GM19035 (cell line): Measurements from ENCODE around the gene RUVBL2.

ENCODE experiments used
- ATAC-seq: cut with Tn5 transposase; IDR thresholded peaks from one replicate; pipeline ENCODE4 v1.9.1; 2021; ENCODE audit not compliant: unreplicated experiment

RUVBL2 gene

DNA sequence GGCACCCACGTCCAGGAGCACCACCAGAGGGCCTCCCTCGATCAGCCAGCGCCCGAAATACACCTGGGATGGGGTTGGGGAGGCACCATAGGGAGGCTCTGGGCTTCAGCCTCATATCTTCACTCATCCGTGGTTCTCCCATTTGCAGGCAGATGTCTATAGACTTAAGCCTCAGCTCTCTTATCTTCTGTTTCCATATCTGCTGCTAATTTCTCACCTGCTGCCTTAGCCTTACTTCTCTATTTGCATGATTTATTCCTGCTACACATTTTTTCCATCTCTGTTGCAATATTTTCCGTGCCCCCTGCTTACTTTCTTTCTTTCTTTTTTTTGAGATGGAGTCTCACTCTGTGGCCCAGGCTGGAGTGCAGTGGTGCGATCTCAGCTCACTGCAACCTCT lies 6.4 kb upstream of the RUVBL2 start:
- ATAC-seq: no peak

DNA sequence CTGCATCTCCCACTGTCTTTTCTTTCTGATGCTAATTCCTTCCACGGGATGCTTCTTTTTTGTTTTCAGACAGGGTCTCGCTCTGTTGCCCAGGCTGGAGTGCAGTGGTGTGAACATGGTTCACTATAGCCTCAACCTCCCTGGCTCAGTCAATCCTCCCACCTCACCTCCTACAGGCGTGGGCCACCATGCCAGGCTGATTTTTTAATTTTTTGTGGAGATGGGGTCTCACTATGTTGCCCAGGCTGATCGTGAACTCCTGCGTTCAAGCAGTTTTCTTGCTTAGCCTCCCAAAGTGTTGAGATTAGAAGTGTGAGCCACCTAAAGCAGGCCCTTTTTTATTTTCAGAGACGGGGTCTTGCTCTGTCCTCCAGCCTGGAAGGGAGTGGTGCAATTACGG lies 5.4 kb upstream of the RUVBL2 start:
- ATAC-seq: no peak

- ATAC-seq: no peak
Observed at GRCh38 chr19:48988860-48989259, 4.8 kb upstream of the RUVBL2 start.

- ATAC-seq: no peak
Observed at GRCh38 chr19:48989701-48990291, 3.9 kb upstream of the RUVBL2 start.

DNA sequence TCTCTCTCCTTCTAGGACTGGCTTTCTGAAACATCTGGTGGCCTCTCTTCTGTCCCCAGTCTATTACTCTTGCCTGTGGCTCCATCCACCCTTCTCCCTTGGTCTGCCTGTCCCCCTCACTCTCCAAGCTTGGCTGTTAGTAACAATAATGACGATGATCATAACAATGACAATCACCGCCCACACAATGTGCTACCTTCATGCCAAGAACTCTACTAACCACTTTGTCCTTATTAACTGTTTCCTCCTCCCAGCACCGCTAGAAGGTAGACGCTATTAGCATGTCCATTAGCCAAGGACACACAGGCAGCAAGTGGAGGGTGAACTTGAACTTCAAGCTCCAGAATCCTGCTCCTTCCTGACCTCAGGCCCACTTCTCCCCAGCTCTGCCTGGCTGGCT lies 3.3 kb upstream of the RUVBL2 start:
- ATAC-seq: no peak

DNA sequence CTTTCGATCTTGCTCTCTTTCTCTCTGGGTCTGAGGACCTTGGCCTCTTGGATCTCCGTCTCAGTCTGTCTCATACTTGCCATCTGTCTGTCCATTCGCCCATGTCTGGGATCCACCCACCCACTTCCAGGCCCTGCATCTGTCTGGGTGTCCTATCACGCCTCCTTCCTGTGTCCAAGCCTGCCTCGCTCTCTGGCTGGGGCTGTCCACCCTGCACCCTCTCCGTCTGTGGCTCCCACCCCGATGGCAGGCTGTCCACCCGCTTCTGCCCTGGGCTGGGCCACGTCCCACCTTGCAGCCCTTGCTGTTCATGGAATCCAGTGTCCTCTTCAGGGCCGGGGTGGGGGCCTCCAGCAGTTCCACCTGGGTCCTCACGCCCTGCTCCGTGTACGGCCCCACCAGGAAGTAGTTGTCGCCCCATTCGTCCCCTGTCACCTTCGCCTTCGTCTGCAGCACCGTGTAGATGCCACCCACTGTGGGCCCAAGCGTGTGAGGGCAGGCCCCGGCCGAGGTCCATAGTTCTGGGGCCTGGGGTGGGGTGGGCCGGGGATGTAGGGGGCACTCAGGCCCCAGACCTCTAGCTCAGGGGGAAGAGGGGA lies 2.6 kb upstream of the RUVBL2 start:
- ATAC-seq: no peak

DNA sequence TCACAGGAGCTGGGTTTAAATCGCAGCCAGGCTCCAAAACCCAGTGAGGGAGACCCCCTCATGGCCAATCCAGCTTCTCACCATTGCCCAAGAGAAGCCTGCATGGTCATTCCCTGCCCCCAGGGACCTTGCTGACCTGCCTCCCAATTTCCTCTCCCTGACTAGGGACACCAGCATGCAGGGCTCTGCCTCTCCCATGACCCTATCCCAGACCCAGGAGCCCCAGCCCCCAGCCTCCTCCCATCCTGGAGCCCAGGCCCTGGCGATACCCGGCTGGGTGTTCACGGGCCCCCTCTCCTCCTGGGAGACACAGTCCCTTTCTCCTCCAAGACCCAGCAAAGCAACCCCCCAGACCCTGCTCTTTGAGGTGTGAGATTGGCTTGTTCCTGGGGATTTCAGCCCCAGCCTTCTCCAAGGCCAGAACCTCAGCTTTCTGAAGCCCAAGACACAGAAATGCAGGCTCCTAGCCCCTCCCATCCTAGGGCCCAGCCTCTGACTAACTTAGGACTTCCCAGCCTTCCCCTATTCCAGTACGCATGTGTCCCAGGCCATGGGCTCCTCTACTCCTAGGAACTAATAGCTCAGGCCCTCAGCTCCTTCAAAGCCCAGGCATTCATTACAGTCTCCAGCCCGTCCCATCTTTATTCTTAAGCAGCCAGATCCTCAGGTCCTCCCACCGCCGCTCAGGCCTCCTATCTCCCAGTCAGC lies 1.7 kb upstream of the RUVBL2 start:
- ATAC-seq: no peak

DNA sequence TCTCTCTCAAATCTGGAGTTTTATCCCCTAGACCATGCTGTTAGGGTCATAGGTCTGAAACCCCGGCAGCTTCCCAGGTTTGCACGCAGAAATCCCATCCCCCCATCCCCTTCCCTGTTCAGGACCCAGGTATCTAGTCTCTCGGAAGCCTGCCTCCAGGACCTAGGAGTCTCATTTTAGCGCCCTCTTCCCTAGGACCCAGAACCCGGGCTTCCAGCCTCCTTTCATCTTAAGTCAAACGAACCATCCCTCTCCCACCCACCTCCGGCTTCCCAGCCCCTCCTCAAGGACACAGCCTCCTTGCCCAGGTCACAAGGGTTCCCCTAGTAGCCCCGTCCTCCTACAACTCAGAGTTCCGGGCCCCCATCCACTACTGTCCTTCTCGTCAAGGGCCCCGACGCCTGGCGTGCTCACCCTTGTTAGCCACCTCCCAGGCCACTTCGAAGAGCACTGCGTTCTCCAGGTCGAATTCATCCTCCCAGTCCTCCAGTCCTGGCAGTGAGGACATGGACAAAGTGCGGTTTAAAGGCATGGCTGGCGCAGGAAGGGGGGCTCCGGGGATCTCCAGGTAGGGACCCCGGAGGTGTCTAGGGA lies 1.0 kb upstream of the RUVBL2 start:
- peak; percentile 3 for ATAC-seq

DNA sequence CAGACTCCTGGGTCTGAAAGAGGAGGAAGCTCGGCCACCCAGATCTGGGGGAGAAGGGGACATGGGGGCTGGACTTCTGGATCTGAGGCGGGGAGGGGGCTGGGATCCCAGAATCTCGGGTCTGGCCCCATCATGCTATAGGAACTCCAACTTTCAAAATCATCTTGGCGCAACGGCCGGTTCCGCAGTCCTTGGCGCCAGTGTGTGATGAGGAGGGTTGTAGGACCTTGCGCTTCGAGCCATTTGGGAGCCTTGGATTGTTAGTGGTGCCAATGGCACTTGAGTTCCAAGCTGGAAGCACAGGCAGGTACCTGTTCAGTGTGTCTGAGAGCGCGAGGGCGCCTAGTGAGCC lies 324 bp downstream of the RUVBL2 start:
- ATAC-seq: no peak

DNA sequence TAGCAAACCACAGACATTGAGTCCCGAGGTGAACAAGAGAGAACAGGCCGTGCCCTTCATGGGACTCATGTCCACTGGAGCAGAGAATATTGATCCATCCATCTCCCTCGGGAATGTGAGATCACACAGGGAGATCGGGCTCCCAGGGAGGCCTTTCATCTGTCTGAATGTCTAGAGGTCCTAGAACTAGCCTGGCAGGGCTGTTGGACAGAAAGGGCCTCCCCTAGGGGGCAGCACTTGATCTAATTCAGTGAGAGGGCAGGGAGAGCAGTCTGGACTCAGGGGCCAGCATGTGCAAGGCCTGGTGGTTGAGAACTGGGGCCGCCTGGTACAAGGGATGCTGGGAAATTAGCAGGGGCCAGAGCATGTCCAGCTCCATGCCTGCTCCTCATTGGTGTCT lies 4.3 kb downstream of the RUVBL2 start:
- no peak for ATAC-seq

GRCh38 chr19:48999481-49000325 lies 6.0 kb downstream of the RUVBL2 start:
- ATAC-seq: no peak

DNA sequence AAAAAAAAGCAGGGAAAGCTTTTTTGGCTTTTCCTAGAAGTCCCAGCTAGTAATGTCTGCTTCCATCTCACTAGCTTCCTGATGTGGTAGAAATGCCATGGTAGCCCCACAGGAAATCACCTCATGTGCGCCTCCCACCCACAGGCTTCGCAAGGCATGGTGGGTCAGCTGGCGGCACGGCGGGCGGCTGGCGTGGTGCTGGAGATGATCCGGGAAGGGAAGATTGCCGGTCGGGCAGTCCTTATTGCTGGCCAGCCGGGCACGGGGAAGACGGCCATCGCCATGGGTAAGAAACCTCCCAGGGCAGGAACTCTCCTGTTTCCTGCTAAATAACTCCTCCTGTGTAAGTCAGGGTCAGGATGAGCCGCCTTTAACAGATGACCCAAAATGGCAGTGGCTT lies 10.4 kb downstream of the RUVBL2 start:
- no peak for ATAC-seq

GRCh38 chr19:49004964-49005614 lies 11.4 kb downstream of the RUVBL2 start:
- ATAC-seq: no peak

DNA sequence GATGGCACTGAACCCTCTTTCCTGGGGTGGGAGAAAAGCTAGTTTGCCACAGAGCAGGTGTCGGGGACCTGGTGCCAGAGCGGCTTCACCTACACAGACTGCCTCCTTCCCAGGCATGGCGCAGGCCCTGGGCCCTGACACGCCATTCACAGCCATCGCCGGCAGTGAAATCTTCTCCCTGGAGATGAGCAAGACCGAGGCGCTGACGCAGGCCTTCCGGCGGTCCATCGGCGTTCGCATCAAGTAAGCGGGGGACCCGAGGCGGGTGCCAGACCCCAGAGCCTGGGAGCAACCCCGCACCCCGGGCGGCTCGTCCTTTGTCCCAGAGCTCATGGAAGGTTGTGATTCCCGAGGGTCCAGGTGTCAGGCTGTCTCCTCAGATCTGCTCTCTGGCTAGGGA lies 13.2 kb downstream of the RUVBL2 start:
- ATAC-seq: no peak

DNA sequence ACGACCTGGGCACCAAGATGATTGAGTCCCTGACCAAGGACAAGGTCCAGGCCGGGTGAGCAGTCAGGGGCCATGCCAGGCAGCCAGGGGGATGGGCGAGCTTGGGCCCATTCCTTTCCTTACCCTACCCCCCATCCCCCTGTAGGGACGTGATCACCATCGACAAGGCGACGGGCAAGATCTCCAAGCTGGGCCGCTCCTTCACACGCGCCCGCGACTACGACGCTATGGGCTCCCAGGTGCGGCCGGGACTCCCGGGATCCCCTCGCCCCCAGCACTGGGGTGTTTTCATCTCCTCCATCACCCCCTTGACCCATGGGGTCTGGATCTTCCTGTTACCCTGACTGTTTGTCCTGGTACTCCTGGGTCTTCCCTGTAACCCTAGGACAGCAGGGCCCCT lies 16.1 kb downstream of the RUVBL2 start:
- ATAC-seq: no peak

DNA sequence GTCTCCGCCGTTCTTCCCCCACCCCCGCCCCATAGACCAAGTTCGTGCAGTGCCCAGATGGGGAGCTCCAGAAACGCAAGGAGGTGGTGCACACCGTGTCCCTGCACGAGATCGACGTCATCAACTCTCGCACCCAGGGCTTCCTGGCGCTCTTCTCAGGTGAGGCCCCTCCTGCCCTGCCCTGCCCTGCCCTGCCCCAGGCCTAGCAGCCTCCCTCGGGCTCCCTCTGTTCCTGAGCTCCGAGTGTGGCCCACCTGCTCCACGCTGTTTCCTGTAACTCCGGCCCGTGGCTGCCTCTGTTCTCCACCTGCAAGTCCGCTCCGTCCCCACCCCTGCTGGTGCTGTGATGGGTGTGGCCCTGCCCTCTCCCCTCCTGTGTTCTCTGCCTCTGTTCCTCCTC lies 16.8 kb downstream of the RUVBL2 start:
- no peak for ATAC-seq

DNA sequence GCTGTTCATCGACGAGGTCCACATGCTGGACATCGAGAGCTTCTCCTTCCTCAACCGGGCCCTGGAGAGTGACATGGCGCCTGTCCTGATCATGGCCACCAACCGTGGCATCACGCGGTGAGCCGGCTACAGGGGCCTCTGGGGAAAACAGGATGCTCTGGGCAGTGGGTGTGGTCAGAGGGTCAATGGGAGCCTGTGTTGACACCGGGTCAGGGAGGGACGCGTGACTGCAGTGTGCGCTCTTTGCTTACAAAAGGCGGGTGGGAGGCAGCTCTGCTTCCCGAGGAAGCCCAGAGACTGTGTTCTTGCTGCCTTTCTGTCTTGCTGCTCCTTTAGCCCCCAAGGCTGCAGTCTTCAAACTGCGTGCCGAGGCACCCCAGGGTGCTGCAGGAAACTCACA lies 17.5 kb downstream of the RUVBL2 start:
- no peak for ATAC-seq

GRCh38 chr19:49014123-49014869 lies 20.6 kb downstream of the RUVBL2 start:
- no peak for ATAC-seq

GRCh38 chr19:49014870-49015255 lies 21.2 kb downstream of the RUVBL2 start:
- no peak for ATAC-seq
